PC-9 (cell line): ENCODE measurements around the gene DNAH12.
"Not testable (repeated sequence)": the region's sequence is repeated elsewhere in the genome, so short reads cannot be mapped to it uniquely, and the experiment has no call there.

ENCODE experiments used
- CTCF ChIP-seq: fragments of 200-600 bp; sonication (generic); conservative IDR thresholded peaks from 2 replicates; pipeline ENCODE4 v1.6.1; 2017; ENCODE audit warnings: mixed run types, antibody characterized with exemption, mild to moderate bottlenecking, moderate library complexity
- EZH2 ChIP-seq: fragments of 200-600 bp; sonication (generic); IDR thresholded peaks from 2 replicates; pipeline ENCODE4 v1.8.0; 2017; ENCODE audit warnings: antibody characterized with exemption, low read depth

- not testable (repeated sequence) for TF ChIP-seq CTCF, EZH2
Measured at GRCh38 chr3:57449276-57449847, 94.8 kb downstream of the DNAH12 start.
